MM.1S (cell line): ENCODE measurements around the gene CAMP.

Source experiments
- DNase-seq: peaks from one replicate; pipeline ENCODE4 v3.0.0-alpha.2; 2015
- H2AFZ ChIP-seq: fragments of 300-600 bp; sonication (generic); 2 replicates; pipeline ENCODE4 v1.6.0; 2016; ENCODE audit warnings: antibody characterized with exemption, low read length
- H3F3A ChIP-seq: fragments of 300-600 bp; sonication (generic); 2 replicates; pipeline ENCODE4 v1.6.1; 2016; ENCODE audit warnings: mild to moderate bottlenecking, antibody characterized with exemption, low read length, moderate library complexity, mixed read lengths; ENCODE audit not compliant: insufficient read depth
- H3K27ac ChIP-seq: fragments of 300-600 bp; sonication (generic); 2 replicates; pipeline ENCODE4 v1.5.1; 2016; ENCODE audit warnings: mild to moderate bottlenecking, low read length
- H3K27me3 ChIP-seq: fragments of 300-600 bp; sonication (generic); replicated peaks from 2 replicates; pipeline ENCODE4 v1.6.0; 2016; ENCODE audit warnings: low read length; ENCODE audit not compliant: insufficient read depth
- H3K36me3 ChIP-seq: fragments of 300-600 bp; sonication (generic); replicated peaks from 2 replicates; pipeline ENCODE4 v1.6.1; 2016; ENCODE audit warnings: mild to moderate bottlenecking, low read length, mixed read lengths; ENCODE audit not compliant: insufficient read depth
- H3K4me1 ChIP-seq: fragments of 300-600 bp; sonication (generic); 2 replicates; pipeline ENCODE4 v1.6.1; 2016; ENCODE audit warnings: low read length, mixed read lengths
- H3K4me2 ChIP-seq: fragments of 300-600 bp; sonication (generic); 2 replicates; pipeline ENCODE4 v1.6.0; 2016; ENCODE audit warnings: low read depth, low read length
- H3K4me3 ChIP-seq: fragments of 300-600 bp; sonication (generic); 2 replicates; pipeline ENCODE4 v1.5.1; 2016; ENCODE audit warnings: low read length, mixed read lengths
- H3K79me2 ChIP-seq: fragments of 300-600 bp; sonication (generic); 2 replicates; pipeline ENCODE4 v1.6.1; 2016; ENCODE audit warnings: mixed run types, low read length, mixed read lengths
- H3K9ac ChIP-seq: fragments of 300-600 bp; sonication (generic); 2 replicates; pipeline ENCODE4 v1.6.1; 2016; ENCODE audit warnings: low read length, mixed read lengths
- H3K9me2 ChIP-seq: fragments of 300-600 bp; sonication (generic); replicated peaks from 2 replicates; pipeline ENCODE4 v1.6.1; 2016; ENCODE audit warnings: mild to moderate bottlenecking, low read length, mixed read lengths; ENCODE audit not compliant: insufficient read depth
- H3K9me3 ChIP-seq: fragments of 300-600 bp; sonication (generic); replicated peaks from 2 replicates; pipeline ENCODE4 v1.6.1; 2016; ENCODE audit warnings: mild to moderate bottlenecking, low read length, mixed read lengths; ENCODE audit not compliant: insufficient read depth
- H4K20me1 ChIP-seq: fragments of 300-600 bp; sonication (generic); 2 replicates; pipeline ENCODE4 v1.6.1; 2016; ENCODE audit warnings: mild to moderate bottlenecking, low read length, moderate library complexity, mixed read lengths; ENCODE audit not compliant: insufficient read depth
- CTCF ChIP-seq: fragments of 300-600 bp; sonication (generic); IDR thresholded peaks from 2 replicates; pipeline ENCODE4 v1.5.1; 2016; ENCODE audit warnings: antibody characterized with exemption, low read length, mixed read lengths
- EZH2 ChIP-seq: fragments of 300-600 bp; sonication (generic); optimal IDR thresholded peaks from 2 replicates; pipeline ENCODE3; 2017; ENCODE audit warnings: low read depth, mild to moderate bottlenecking, antibody characterized with exemption, low read length, mixed read lengths
- EZH2phosphoT487 ChIP-seq: fragments of 300-600 bp; sonication (generic); IDR thresholded peaks from 2 replicates; pipeline ENCODE4 v1.6.1; 2018; ENCODE audit warnings: antibody characterized with exemption, low read length

Gene CAMP, protein sequence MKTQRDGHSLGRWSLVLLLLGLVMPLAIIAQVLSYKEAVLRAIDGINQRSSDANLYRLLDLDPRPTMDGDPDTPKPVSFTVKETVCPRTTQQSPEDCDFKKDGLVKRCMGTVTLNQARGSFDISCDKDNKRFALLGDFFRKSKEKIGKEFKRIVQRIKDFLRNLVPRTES

DNA sequence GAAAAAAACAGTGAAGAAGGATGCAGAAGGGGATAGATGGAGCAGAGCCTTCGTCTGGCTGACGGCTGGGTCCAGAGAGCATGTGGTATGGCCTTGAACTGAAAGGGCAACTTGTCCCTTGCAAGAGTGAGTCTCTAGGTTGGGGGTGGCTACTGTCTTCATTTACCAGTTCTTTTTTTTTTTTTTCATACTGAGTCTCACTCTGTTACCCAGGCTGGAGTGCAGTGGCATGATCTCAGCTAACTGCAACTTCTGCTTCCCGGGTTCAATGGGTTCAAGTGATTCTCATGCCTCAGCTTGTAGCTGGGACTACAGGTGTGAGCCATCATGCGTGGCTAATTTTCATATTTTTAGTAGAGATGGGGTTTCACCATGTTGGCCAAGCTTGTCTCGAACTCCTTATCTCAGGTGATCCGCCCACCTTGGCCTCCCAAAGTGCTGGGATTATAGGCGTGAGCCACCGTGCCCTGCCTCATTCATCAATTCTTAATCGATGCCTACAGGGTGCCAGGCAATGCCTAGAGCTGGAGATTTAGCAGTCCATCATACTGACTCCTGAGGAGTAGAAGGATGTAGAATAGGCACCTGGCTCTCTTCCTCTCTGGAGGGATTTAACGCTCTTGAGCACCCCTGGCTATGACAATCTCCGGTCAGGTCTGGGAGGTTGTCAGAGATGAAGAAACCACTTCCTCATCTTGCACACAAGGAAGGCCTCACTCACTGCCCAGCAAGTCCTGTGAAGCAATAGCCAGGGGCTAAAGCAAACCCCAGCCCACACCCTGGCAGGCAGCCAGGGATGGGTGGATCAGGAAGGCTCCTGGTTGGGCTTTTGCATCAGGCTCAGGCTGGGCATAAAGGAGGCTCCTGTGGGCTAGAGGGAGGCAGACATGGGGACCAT lies at the start of gene CAMP:
Gene CAMP (plus strand): TSS at position 880 of the 898 bp plus-strand sequence. CDS start 17 bp downstream, at position 897.
- H3K9me3 ChIP-seq, result no peaks in the 10 kb centered on the region
- no peak within 1 kb of the TSS for H3K4me3 ChIP-seq
- TF ChIP-seq EZH2phosphoT487 (no peak), EZH2 (no peak), CTCF (no peak)
- no peaks in the 10 kb centered on the region for H3K27me3 ChIP-seq
- no peak within 1 kb of the TSS for H3K4me2 ChIP-seq
- H3F3A ChIP-seq, result no peaks in the 10 kb centered on the region
- no peak for DNase-seq
- no peaks in the 10 kb centered on the region for H3K4me1 ChIP-seq
- H2AFZ ChIP-seq, result no peak within 1 kb of the TSS
- no peaks in the 10 kb centered on the region for H3K79me2 ChIP-seq
- no peaks in the 10 kb centered on the region for H3K9me2 ChIP-seq
- H3K36me3 ChIP-seq, result no peaks in the 10 kb centered on the region
- no peak within 1 kb of the TSS for H3K9ac ChIP-seq
- no peak within 1 kb of the TSS for H3K27ac ChIP-seq
- H4K20me1 ChIP-seq, result no peaks in the 10 kb centered on the region

DNA sequence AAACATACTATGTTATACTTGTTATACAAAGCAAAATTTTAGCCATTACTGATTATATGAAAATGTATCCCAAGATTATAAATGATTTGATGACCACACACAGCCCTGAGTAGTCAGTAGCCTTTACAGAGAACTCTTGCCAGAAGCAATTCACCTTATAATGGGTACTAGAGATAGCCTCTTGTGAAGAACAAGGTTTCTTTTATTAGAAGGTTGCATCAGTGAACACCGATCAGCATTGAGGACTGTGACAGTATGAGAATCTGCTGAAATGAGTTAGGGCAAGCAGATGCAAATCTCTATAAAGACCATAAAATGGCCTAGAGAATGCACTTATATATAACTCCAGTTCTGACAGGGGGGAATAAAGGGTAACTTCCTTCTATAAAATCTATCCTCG lies 45.2 kb upstream of the CAMP start:
- TF ChIP-seq EZH2phosphoT487 (no peak), CTCF (no peak), EZH2 (no peak)
- peaks cover 30% of the 10 kb centered on the region for H3K36me3 ChIP-seq
- peaks cover 16% of the 10 kb centered on the region for H3K4me1 ChIP-seq
- no peaks in the 10 kb centered on the region for H3K27me3 ChIP-seq
- H3F3A ChIP-seq, result peaks cover 15% of the 10 kb centered on the region
- H3K9ac ChIP-seq, result no peak overlapping the region
- no peak overlapping the region for H2AFZ ChIP-seq
- H3K27ac ChIP-seq, result no peak overlapping the region
- no peak overlapping the region for H3K4me3 ChIP-seq
- H3K9me2 ChIP-seq, result no peaks in the 10 kb centered on the region
- peaks cover 94% of the 10 kb centered on the region for H3K79me2 ChIP-seq
- DNase-seq, result no peak
- no peak overlapping the region for H3K4me2 ChIP-seq
- H4K20me1 ChIP-seq, result peaks cover 8% of the 10 kb centered on the region; the same call in 1 of the 2 replicates
- H3K9me3 ChIP-seq, result no peaks in the 10 kb centered on the region

GRCh38 chr3:48180021-48180420 lies 43.3 kb upstream of the CAMP start:
- Histone ChIP-seq H3K9me2 (no peaks in the 10 kb centered on the region), H3K9ac (no peak overlapping the region), H3F3A (peaks cover 12% of the 10 kb centered on the region), H3K4me2 (no peak overlapping the region), H3K27me3 (no peaks in the 10 kb centered on the region), H2AFZ (no peak overlapping the region), H4K20me1 (peaks cover 8% of the 10 kb centered on the region; the same call in 1 of the 2 replicates), H3K27ac (no peak overlapping the region), H3K9me3 (no peaks in the 10 kb centered on the region), H3K4me1 (peaks cover 16% of the 10 kb centered on the region), H3K36me3 (peaks cover 26% of the 10 kb centered on the region), H3K4me3 (no peak overlapping the region), H3K79me2 (peaks cover 95% of the 10 kb centered on the region)
- TF ChIP-seq CTCF (no peak), EZH2 (no peak), EZH2phosphoT487 (no peak)
- DNase-seq, result no peak
